Measurements from ENCODE around the gene IRS1. TPM values are rescaled to one million over a fixed set of nuclear protein-coding genes. Genes with fewer than 3 reads are reported as not detected.

The IRS1 gene
- total and polyA plus RNA-seq, 4 donors: 12.4 to 19.0 (median 14.8) TPM

DNA sequence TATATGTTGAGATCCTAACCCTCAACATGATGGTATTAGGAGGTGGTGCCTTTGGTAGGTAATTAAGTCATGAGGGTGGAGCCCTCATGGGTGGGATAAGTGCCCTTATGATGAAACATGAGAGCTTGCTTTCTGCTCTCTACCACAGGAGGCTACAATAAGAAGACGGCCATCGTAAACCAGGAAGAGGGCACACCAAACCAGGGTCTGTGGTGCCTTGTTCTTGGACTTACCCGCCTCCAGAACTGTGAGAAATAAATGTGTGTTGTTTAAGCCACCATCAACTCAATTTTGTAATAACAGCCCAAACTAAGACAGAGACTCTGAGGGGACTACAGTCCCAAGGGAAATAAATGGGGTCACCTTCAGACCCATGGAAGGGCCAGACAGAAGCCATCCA lies 52.3 kb downstream of the IRS1 start:
- no peak overlapping the region for H3K27ac ChIP-seq (ENCODE audit: low read depth, low read length)
- no peaks in the 10 kb centered on the region for H3K27me3 ChIP-seq (ENCODE audit: control insufficient read depth, insufficient read depth, low read length)
- no peak overlapping the region for H3K4me3 ChIP-seq (ENCODE audit: low read depth, low read length)
- no peaks in the 10 kb centered on the region for H3K36me3 ChIP-seq (ENCODE audit: control insufficient read depth, insufficient read depth, low read length)
- H3K9me3 ChIP-seq (ENCODE audit: control insufficient read depth, insufficient read depth, low read length): no peaks in the 10 kb centered on the region
- H3K4me1 ChIP-seq (ENCODE audit: control insufficient read depth, insufficient read depth, low read length): no peaks in the 10 kb centered on the region
- WGBS (ENCODE audit: insufficient coverage): no CpG with 5 or more reads among the region's 3 CpGs
- no peak for DNase-seq (ENCODE audit: low read depth in 4 of 6, low spot score in 6 of 6)

DNA sequence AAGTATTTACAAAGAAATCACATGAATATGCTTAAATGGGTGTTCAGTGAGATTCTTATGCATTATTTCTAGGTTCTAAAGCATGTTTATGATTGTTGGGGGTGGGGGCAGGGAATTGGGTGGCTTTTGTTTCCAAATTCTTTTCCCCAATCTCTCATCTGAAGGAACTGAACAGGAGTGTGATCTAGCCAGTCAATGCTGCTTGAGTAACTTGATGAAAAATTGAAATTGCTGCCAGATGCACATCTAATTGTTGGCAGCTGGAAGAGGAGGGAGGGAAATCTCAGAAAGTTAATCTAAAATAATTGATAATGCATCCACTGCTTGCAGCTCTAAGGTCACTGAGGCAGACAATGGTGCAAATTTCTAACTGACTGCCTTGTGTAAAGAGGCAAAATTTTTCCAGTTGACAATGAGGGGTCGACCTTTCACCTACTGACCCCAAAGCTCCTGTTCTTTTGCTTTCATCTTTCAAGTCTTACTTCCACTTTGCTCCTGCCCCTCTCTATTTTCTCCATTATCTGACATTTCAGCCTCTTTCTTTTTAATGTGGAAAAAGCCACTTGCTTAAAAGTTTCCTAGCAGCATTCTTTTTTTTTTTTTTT lies 53.3 kb downstream of the IRS1 start:
- DNase-seq (ENCODE audit: low read depth in 4 of 6, low spot score in 6 of 6): no peak
- no peaks in the 10 kb centered on the region for H3K27me3 ChIP-seq (ENCODE audit: control insufficient read depth, insufficient read depth, low read length)
- no peak overlapping the region for H3K4me3 ChIP-seq (ENCODE audit: low read depth, low read length)
- no peaks in the 10 kb centered on the region for H3K36me3 ChIP-seq (ENCODE audit: control insufficient read depth, insufficient read depth, low read length)
- H3K4me1 ChIP-seq (ENCODE audit: control insufficient read depth, insufficient read depth, low read length): no peaks in the 10 kb centered on the region
- WGBS (ENCODE audit: insufficient coverage): no CpG with 5 or more reads among the region's 1 CpG
- H3K9me3 ChIP-seq (ENCODE audit: control insufficient read depth, insufficient read depth, low read length): no peaks in the 10 kb centered on the region
- no peak overlapping the region for H3K27ac ChIP-seq (ENCODE audit: low read depth, low read length)

DNA sequence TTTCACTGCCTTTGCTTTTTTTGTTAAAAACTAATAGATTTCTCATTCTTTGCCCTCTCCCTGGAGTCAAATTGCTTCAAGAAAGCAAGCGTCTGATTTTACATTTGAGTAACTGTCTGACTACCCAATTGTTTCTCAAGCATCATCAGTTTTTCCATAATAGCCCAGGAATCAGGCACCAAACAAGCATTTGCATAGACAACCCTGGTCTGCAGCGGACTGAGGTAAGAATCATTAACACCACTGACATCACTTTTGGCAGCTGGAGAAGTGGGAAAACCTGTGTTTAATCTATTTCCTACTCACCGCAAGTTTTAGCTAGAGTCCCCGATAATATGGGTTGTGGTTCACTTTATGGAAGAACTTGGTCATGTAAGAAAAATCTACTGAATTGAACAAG lies 55.7 kb downstream of the IRS1 start:
- Histone ChIP-seq H3K36me3 (ENCODE audit: control insufficient read depth, insufficient read depth, low read length) (no peaks in the 10 kb centered on the region), H3K9me3 (ENCODE audit: control insufficient read depth, insufficient read depth, low read length) (no peaks in the 10 kb centered on the region), H3K27me3 (ENCODE audit: control insufficient read depth, insufficient read depth, low read length) (no peaks in the 10 kb centered on the region), H3K4me3 (ENCODE audit: low read depth, low read length) (no peak overlapping the region), H3K4me1 (ENCODE audit: control insufficient read depth, insufficient read depth, low read length) (no peaks in the 10 kb centered on the region), H3K27ac (ENCODE audit: low read depth, low read length) (no peak overlapping the region)
- WGBS (ENCODE audit: insufficient coverage): 57% methylated on average over 1 of the region's 4 CpGs
- DNase-seq (ENCODE audit: low read depth in 4 of 6, low spot score in 6 of 6): peak in 1 of 6 donors; percentile 68

DNA sequence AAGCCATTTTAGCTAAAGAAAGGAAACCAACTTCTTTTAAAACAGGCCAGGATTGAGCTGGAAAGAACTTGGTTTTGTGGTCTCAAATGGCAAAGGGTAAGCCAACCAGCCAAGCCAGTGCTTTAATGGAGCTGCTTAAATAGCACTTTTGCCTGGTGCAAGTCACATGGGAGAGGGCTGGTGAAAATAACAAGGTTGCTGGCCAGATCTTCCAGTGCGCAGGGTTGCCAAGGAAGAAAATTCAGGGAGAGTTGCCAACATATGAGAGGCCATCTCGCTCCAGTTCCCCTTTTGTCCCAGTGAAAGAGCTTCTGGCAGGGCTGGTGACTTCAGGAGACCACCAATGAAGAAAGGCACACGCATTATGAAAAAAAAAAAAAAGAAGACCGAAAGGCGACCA lies 57.3 kb downstream of the IRS1 start:
- Histone ChIP-seq H3K27me3 (ENCODE audit: control insufficient read depth, insufficient read depth, low read length) (no peaks in the 10 kb centered on the region), H3K36me3 (ENCODE audit: control insufficient read depth, insufficient read depth, low read length) (no peaks in the 10 kb centered on the region), H3K27ac (ENCODE audit: low read depth, low read length) (peak overlapping the region; percentile 44), H3K9me3 (ENCODE audit: control insufficient read depth, insufficient read depth, low read length) (no peaks in the 10 kb centered on the region), H3K4me1 (ENCODE audit: control insufficient read depth, insufficient read depth, low read length) (no peaks in the 10 kb centered on the region), H3K4me3 (ENCODE audit: low read depth, low read length) (no peak overlapping the region)
- DNase-seq (ENCODE audit: low read depth in 4 of 6, low spot score in 6 of 6): peak; percentile 65 to 92 (median 72)
- WGBS (ENCODE audit: insufficient coverage): 35% methylated on average over 3 of the region's 5 CpGs

DNA sequence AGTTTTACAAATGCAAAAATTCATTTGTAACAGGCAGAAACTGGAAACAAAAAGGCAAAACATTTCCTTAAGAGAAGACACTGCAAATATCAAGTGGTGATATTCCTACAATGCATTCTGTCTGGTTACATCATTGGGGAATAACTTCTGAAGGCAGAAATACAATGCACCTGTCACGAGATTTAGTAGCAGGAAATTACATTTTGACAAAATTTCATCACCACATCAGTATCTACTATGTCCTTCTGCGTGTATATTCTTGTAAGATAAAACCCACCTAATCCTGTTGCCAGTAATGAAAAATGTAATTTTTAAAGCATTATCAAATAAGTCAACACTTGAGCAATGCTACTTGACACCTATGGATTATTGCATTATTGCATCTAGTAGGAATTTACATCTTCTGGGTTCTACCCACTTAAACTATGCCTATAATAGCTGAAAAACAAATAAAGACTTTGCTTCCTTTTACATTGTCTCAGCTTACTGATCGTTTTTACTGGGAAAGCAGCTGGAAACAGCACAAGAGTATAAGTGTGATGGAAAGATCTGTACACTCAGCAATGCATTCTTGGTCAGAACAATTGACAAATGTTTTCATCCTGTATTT lies 59.5 kb downstream of the IRS1 start:
- no peaks in the 10 kb centered on the region for H3K4me1 ChIP-seq (ENCODE audit: control insufficient read depth, insufficient read depth, low read length)

DNA sequence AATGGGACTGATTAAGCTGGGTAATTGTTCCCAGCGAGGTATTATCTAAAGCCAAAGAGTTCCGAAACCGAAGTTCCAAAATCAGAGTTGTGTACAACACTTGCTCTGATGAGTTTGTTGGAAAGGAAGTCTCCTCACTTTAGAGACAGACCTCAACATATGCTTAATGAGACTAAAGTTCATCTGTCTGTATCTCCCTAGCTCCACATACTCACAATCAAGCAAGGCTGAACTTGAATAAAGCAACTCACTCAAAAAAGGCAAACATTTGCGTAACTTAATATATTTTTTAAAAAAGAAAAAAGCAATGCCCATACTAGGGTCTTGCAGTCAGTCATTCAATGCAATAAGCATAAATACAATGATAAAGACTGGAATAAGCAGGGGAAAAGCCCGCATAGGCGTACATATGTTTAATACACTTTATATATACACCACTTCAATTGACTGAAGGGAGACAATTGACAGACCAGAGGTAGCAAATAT lies 60.0 kb downstream of the IRS1 start:
- Histone ChIP-seq H3K36me3 (ENCODE audit: control insufficient read depth, insufficient read depth, low read length) (no peaks in the 10 kb centered on the region), H3K27me3 (ENCODE audit: control insufficient read depth, insufficient read depth, low read length) (no peaks in the 10 kb centered on the region), H3K27ac (ENCODE audit: low read depth, low read length) (no peak overlapping the region), H3K4me3 (ENCODE audit: low read depth, low read length) (no peak overlapping the region), H3K4me1 (ENCODE audit: control insufficient read depth, insufficient read depth, low read length) (no peaks in the 10 kb centered on the region), H3K9me3 (ENCODE audit: control insufficient read depth, insufficient read depth, low read length) (no peaks in the 10 kb centered on the region)
- DNase-seq (ENCODE audit: low read depth in 4 of 6, low spot score in 6 of 6): peak in 2 of 6 donors; percentile 46
- WGBS (ENCODE audit: insufficient coverage): 20% methylated on average over 1 of the region's 6 CpGs

More for the DNA sequence above, 59.5 kb downstream of the IRS1 start:
- Histone ChIP-seq H3K36me3 (ENCODE audit: control insufficient read depth, insufficient read depth, low read length) (no peaks in the 10 kb centered on the region), H3K9me3 (ENCODE audit: control insufficient read depth, insufficient read depth, low read length) (no peaks in the 10 kb centered on the region), H3K27me3 (ENCODE audit: control insufficient read depth, insufficient read depth, low read length) (no peaks in the 10 kb centered on the region), H3K27ac (ENCODE audit: low read depth, low read length) (no peak overlapping the region), H3K4me3 (ENCODE audit: low read depth, low read length) (no peak overlapping the region)
- WGBS (ENCODE audit: insufficient coverage): no CpG with 5 or more reads among the region's 3 CpGs
- no peak for DNase-seq (ENCODE audit: low read depth in 4 of 6, low spot score in 6 of 6)

DNA sequence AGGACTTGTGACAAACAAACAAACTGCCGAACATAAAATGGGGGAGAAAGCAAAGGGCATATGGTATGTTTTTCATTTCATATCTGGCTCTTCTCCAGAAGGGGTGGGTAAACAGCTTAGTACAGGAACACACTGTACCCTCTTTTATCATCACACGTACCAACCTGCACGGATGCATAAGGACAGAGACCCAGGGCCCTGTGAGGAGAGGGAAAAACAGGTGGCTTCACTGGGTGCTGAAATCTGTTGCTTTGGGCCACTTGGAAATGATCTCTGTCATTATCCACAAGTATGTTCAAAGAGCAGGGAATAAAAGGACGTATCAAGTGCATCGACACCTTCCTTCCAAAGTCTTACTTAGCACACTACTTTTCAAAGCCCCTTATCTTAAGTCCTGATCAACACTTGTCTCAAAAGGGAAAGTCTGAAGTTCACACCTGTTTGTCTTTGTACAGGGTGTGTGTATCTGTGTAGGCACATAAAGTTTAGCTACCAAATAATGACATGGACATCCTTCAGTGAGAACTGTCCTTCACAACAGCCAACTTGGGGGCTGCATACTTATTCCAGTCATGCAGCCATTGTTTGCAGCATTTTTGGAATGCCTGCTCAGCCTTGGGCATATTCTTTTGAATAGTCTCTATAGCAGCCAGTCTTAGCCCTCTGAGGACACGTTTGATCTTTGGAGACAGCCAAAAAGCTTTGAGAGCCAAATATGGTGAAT lies 60.6 kb downstream of the IRS1 start:
- H3K36me3 ChIP-seq (ENCODE audit: control insufficient read depth, insufficient read depth, low read length): no peaks in the 10 kb centered on the region
- DNase-seq (ENCODE audit: low read depth in 4 of 6, low spot score in 6 of 6): no peak

DNA sequence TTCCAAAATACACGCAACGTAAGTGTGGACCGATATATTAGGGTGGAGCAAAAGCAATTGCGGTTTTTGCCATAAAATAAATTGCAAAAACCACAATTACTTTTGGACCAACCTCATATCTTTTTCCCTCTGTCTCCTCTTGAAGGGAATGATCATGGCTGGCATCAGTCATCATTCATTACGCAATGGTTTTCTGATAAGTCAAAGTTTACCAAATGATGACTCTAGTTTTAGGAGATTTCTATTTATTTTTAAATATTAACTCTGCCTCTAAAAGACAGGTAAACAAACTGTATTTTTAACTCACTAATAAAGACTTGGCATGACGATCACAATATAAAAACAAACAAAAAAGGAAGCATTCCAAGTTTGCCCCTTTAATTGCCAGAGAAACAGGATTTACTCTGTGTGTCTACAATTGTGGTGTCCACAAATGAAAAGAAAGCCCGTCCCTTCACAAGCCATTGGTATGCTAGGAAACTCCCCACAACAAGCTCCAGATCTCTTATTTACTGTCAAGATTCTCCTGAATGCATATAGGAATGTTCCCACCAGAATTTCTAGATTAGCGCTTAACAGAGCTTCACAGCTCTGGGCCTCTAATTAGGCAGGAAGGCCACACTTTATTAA lies 61.3 kb downstream of the IRS1 start:
- no peaks in the 10 kb centered on the region for H3K36me3 ChIP-seq (ENCODE audit: control insufficient read depth, insufficient read depth, low read length)
- H3K4me1 ChIP-seq (ENCODE audit: control insufficient read depth, insufficient read depth, low read length): no peaks in the 10 kb centered on the region
- WGBS (ENCODE audit: insufficient coverage): 50% methylated on average over 1 of the region's 8 CpGs
- no peaks in the 10 kb centered on the region for H3K9me3 ChIP-seq (ENCODE audit: control insufficient read depth, insufficient read depth, low read length)
- no peak overlapping the region for H3K4me3 ChIP-seq (ENCODE audit: low read depth, low read length)
- H3K27me3 ChIP-seq (ENCODE audit: control insufficient read depth, insufficient read depth, low read length): no peaks in the 10 kb centered on the region
- no peak overlapping the region for H3K27ac ChIP-seq (ENCODE audit: low read depth, low read length)
- no peak for DNase-seq (ENCODE audit: low read depth in 4 of 6, low spot score in 6 of 6)

More for the DNA sequence above, 60.6 kb downstream of the IRS1 start:
- Histone ChIP-seq H3K27ac (ENCODE audit: low read depth, low read length) (no peak overlapping the region), H3K27me3 (ENCODE audit: control insufficient read depth, insufficient read depth, low read length) (no peaks in the 10 kb centered on the region), H3K4me1 (ENCODE audit: control insufficient read depth, insufficient read depth, low read length) (no peaks in the 10 kb centered on the region), H3K4me3 (ENCODE audit: low read depth, low read length) (no peak overlapping the region), H3K9me3 (ENCODE audit: control insufficient read depth, insufficient read depth, low read length) (no peaks in the 10 kb centered on the region)
- 17% methylated on average over 1 of the region's 6 CpGs for WGBS (ENCODE audit: insufficient coverage)

DNA sequence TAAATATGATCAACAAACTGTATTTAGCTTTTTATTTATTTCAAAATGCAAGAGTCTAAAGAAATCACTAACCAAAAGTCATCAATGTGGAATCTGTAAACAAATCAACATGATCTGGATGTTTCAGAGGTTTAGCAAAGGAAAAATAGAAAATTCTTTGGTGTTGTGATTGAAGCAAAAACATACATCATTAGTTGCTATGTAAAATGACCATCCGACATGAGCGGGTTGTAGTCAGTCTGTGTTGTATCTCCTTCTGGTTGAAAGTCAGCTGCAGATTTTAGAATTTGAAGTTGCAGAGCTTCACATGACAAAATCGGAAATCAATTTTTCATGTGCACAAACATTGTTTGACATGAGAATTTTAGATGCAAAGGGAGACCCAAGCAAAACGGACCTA lies 63.2 kb downstream of the IRS1 start:
- no peak overlapping the region for H3K27ac ChIP-seq (ENCODE audit: low read depth, low read length)
- H3K9me3 ChIP-seq (ENCODE audit: control insufficient read depth, insufficient read depth, low read length): no peaks in the 10 kb centered on the region
- DNase-seq (ENCODE audit: low read depth in 4 of 6, low spot score in 6 of 6): no peak
- H3K27me3 ChIP-seq (ENCODE audit: control insufficient read depth, insufficient read depth, low read length): no peaks in the 10 kb centered on the region
- no peaks in the 10 kb centered on the region for H3K4me1 ChIP-seq (ENCODE audit: control insufficient read depth, insufficient read depth, low read length)
- no peak overlapping the region for H3K4me3 ChIP-seq (ENCODE audit: low read depth, low read length)
- no CpG with 5 or more reads among the region's 4 CpGs for WGBS (ENCODE audit: insufficient coverage)
- H3K36me3 ChIP-seq (ENCODE audit: control insufficient read depth, insufficient read depth, low read length): no peaks in the 10 kb centered on the region
